Upper lobe of right lung (tissue), 1 donor: Measurements from ENCODE around the gene IQSEC1. TPM values are rescaled to one million over a fixed set of nuclear protein-coding genes. Genes with fewer than 3 reads are reported as not detected.
A peak's percentile ranks its signal among the peaks of the same experiment; 100 is the strongest.
"Not testable (repeated sequence)": the region's sequence is repeated elsewhere in the genome, so short reads cannot be mapped to it uniquely, and the experiment has no call there.

Experiments
- ATAC-seq: fragments of 200-7000 bp; cut with Tn5 transposase; one replicate; pipeline ENCODE4 v1.9.1; 2020; ENCODE audit warnings: mild to moderate bottlenecking, moderate library complexity
- DNase-seq: peaks from one replicate; pipeline ENCODE4 v3.0.0-alpha.2; 2020
- H3K27ac ChIP-seq: fragments of 200-600 bp; one replicate; pipeline ENCODE4 v1.8.0; 2022
- H3K27me3 ChIP-seq: fragments of 200-600 bp; one replicate; pipeline ENCODE4 v1.8.0; 2022; ENCODE audit warnings: mild to moderate bottlenecking
- H3K36me3 ChIP-seq: fragments of 200-600 bp; one replicate; pipeline ENCODE4 v1.8.0; 2022
- H3K4me1 ChIP-seq: fragments of 200-600 bp; one replicate; pipeline ENCODE4 v1.8.0; 2022
- H3K4me3 ChIP-seq: fragments of 200-600 bp; one replicate; pipeline ENCODE4 v1.8.0; 2022; ENCODE audit warnings: mild to moderate bottlenecking
- H3K9me3 ChIP-seq: fragments of 200-600 bp; one replicate; pipeline ENCODE4 v1.8.0; 2022
- intact Hi-C: fragments of 100-400 bp; cut with DNase I; formaldehyde crosslinking; loops from one replicate; pipeline ENCODE4 v1.11.0; 2022
- total RNA-seq: library from RNA; stranded (reverse); fragmentation: NEBNext Ultra II Directional; extraction: Animal tissue kit (Norgen Biotek cat#: 25700); gene quantifications from one replicate; pipeline ENCODE4 v1.2.1, GENCODE V29; 2021
- TF ChIP-seq, protein P1 (sequence below): fragments of 200-600 bp; IDR thresholded peaks from one replicate; pipeline ENCODE4 v1.8.0; 2022; ENCODE audit warnings: antibody characterized with exemption
- donor health status: DM: no; HTN: yes; CAD: no; lungs with severe emphysema.

IQSEC1 gene
- total RNA-seq, 1 donor from 2014 or later: 61.6 TPM

DNA sequence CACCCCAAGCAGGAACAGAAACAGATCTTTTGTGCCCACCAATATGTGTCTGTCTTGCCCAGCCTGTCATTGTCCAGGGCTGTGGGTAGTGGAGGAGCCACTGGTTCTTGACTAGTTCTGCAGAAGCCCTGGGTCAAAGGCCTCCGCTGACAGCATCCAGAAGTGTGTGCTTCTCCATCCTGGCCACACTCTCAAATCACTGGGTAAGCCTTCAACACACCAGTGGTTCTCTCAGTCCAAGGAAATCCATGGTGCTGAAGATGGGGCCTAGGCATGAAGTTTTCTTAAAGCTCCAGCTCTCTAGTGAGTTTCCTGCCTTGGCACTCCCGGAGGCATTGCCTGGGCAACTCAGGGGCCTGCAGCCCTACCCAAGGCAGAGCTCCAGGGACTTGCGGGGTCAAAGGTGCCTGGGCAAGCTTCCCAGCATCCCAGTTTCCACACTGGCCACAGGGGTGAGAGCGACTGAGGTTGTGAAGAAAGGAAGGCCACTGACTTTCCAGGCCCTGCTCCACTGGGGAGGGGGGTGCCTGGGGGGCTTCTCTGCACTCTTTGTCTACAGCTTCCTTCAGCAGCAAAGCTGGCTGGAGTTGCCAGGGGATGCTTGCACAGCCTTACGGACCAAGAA lies 193.9 kb downstream of the IQSEC1 start:
- intact Hi-C loops: loop anchor here (10.0 kb wide), 1 partner anchor 105 kb away; no protein-coding TSS in a partner anchor
- no peak for ATAC-seq

DNA sequence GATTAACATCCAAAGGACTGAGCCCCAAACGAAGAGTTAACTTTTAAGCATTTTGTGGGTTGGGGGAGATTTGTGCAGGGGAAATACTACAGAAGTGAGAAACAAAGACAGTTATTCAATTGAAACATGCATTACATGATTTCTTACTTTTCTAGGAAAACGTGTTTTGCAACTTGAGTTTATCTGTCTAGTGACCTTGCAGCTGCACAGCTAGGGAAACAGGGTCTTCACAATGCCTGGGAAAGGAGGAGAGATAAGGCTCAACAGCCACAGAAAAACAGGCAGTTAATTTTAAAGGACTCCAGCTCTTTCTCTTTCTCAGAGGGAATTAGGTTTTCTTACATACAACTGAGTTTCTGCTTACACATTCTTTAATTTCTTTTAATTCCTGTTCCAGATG lies 194.5 kb downstream of the IQSEC1 start:
- DNase-seq, ATAC-seq: not testable (repeated sequence)
- peaks cover 14% of the 10 kb centered on the region for H3K27me3 ChIP-seq

More for the DNA sequence above, 193.9 kb downstream of the IQSEC1 start:
- no peaks in the 10 kb centered on the region for H3K4me1 ChIP-seq
- no peak overlapping the region for H3K4me3 ChIP-seq
- TF ChIP-seq, protein P1, sequence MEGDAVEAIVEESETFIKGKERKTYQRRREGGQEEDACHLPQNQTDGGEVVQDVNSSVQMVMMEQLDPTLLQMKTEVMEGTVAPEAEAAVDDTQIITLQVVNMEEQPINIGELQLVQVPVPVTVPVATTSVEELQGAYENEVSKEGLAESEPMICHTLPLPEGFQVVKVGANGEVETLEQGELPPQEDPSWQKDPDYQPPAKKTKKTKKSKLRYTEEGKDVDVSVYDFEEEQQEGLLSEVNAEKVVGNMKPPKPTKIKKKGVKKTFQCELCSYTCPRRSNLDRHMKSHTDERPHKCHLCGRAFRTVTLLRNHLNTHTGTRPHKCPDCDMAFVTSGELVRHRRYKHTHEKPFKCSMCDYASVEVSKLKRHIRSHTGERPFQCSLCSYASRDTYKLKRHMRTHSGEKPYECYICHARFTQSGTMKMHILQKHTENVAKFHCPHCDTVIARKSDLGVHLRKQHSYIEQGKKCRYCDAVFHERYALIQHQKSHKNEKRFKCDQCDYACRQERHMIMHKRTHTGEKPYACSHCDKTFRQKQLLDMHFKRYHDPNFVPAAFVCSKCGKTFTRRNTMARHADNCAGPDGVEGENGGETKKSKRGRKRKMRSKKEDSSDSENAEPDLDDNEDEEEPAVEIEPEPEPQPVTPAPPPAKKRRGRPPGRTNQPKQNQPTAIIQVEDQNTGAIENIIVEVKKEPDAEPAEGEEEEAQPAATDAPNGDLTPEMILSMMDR: no peak
- no peak for DNase-seq
- peaks cover 14% of the 10 kb centered on the region for H3K27me3 ChIP-seq
- no peak overlapping the region for H3K27ac ChIP-seq
- no peaks in the 10 kb centered on the region for H3K36me3 ChIP-seq
- H3K9me3 ChIP-seq: no peaks in the 10 kb centered on the region

DNA sequence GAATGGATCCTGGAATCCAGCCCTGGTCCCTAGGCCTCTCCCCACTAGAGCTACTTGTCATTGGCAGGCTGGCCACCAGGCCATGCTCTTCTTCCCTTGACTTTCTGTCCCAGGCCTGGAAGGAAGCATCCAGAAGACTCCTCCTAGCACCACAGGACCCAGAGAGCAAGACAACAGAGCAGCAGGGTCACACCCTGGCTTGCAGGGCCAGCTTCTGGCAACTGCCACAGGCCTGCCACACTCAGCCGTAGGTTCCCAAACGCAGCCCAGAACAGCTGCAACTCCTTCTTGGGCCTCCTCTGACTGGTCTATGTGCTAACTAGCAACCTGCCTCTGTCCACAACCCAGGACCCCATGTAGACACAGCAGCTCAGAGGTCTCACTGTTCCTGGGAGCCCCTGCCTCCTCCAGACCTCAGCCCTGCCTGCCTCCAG lies 195.1 kb downstream of the IQSEC1 start:
- TF ChIP-seq, protein P1: no peak
- H3K4me1 ChIP-seq: no peaks in the 10 kb centered on the region
- DNase-seq (no peak), ATAC-seq (no peak)
- intact Hi-C loops: loop anchor here (10.0 kb wide), 1 partner anchor 107 kb away; no protein-coding TSS in a partner anchor
- H3K9me3 ChIP-seq: no peaks in the 10 kb centered on the region
- H3K27ac ChIP-seq: no peak overlapping the region
- no peaks in the 10 kb centered on the region for H3K36me3 ChIP-seq
- H3K27me3 ChIP-seq: peaks cover 14% of the 10 kb centered on the region
- H3K4me3 ChIP-seq: no peak overlapping the region

More for the DNA sequence above, 194.5 kb downstream of the IQSEC1 start:
- H3K4me1 ChIP-seq, H3K4me3 ChIP-seq, H3K27ac ChIP-seq, H3K9me3 ChIP-seq, H3K36me3 ChIP-seq: not testable (repeated sequence)
- intact Hi-C loops: loop anchor here (10.0 kb wide), 1 partner anchor 106 kb away; no protein-coding TSS in a partner anchor

DNA sequence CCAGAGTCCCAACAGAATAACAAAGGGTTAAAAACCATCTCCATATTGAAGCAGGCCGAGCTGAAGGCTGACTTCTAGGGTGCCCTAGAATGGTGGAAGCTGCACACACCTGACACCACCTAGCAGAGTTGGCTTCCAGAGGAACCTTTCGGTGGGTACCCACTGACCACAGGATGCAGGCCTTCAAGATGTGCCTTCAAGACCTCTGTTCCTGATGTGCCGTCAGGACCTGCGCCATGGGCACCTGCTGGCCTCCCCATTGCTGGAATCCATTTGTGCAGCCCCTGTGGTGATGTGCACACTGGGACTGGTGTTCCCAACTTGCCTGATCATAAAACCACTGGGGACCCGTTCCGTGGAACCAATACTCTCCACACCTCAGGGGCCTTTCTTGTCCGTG lies 196.2 kb downstream of the IQSEC1 start:
- no peak overlapping the region for H3K27ac ChIP-seq
- no peak overlapping the region for H3K4me3 ChIP-seq
- H3K27me3 ChIP-seq: peaks cover 14% of the 10 kb centered on the region
- no peaks in the 10 kb centered on the region for H3K36me3 ChIP-seq
- intact Hi-C loops: loop anchor here (10.0 kb wide), 1 partner anchor 108 kb away; no protein-coding TSS in a partner anchor
- no peak for ATAC-seq
- H3K9me3 ChIP-seq: no peaks in the 10 kb centered on the region
- TF ChIP-seq, protein P1: no peak
- no peak for DNase-seq
- no peaks in the 10 kb centered on the region for H3K4me1 ChIP-seq

DNA sequence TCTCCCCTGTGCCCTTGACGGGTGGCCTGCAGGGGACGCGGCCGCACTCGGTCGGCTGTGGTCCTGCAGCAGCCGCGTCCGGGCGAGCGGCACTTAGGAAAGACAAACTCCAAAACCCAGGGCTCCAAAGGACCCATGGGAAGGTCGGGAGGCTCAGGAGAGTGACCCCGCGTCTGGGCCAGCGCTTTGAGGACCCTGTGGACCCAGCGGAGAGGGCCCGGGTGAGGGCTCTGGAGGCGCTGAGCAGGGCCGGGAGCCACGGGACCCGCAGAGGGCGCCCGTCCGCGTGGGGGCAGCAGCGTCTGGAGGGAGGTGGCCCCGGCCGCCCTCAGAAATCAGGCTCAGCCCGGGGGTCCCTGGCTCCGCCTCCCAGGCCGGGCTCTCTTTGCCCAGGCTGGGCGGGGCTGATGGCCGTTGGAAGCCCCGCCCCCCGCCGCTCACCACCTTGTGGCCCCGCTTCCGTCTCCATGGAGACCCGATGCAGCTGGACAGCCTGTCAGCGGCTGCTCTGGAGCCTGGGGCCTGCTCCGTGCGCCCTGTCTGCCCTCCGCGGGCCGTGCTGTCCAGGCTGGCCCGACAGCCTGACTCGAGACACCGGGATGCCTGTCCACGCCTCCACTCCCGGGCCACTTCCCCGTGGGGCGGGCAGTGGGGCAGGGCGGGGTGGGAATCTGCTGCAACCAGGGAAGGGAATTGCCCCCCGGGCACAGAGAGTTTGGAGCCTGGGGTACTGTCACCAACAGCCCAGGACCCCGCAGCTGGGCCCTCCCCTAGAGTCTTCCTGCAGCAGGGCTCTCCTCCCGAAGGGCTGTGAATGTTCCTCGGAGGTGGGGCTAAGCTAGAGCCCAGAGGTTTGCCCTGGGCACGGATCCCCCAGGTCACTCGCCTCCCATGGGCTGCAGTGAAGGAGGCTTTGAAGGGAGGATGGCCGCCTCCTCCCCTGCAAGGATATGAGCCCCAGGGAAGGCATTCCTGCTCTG lies 197.1 kb downstream of the IQSEC1 start:
- no peaks in the 10 kb centered on the region for H3K4me1 ChIP-seq
- TF ChIP-seq, protein P1: peak; percentile 11
- no peak overlapping the region for H3K27ac ChIP-seq

More for the DNA sequence above, 197.1 kb downstream of the IQSEC1 start:
- ATAC-seq (peak; percentile 70), DNase-seq (no peak)
- Histone ChIP-seq H3K9me3 (no peaks in the 10 kb centered on the region), H3K4me3 (peak overlapping the region; percentile 21), H3K36me3 (no peaks in the 10 kb centered on the region), H3K27me3 (peaks cover 14% of the 10 kb centered on the region)
- intact Hi-C loops: loop anchor here (10.0 kb wide), 1 partner anchor 109 kb away; no protein-coding TSS in a partner anchor
